ENCODE data around the gene CYRIA. TPM values are rescaled to one million over a fixed set of nuclear protein-coding genes. Genes with fewer than 3 reads are reported as not detected.

The CYRIA gene
- 3.9 TPM for total RNA-seq
- long read RNA-seq, partial matches to known transcripts = 1 of 5 reads
- long read RNA-seq, other reads (novel, unspliced or antisense) = 4 of 5 reads

DNA sequence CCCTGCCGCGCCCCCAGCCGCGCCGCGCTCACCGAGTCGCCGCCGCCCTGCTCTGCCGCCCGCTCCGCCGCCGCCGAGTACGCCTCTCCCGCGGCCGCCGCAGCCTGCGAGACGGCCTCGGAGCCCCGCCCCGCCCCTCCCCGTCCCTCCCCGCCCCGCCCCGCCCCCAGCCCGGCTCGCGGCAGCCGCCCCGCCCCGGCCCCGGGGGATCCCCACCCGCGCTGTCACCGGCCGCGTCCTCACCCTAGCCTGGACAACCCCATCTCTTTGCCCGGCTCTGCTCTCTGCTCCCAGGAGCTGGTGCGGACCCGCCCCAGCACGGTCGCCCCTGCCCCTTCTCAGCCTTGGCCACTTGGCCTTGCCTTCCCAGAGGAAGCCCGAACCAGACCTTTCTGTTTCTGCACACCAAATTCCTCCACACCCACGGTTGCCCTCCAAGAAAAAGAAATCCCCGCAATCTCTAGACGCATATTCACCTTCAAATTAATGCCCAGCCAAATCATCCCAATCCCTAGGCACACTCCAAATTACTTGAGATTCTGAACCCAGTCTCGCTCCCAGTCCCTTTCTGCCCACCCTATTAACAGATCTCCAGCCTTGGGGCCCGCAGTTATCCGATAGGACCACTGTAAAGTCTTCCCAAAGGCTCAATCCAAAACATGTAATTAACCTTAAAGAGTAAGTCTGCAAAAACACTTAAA is at the start of gene CYRIA:
TSS of gene CYRIA (minus strand) at position 87 of the 701 bp plus-strand sequence. CDS start 77,715 bp downstream, outside the sequence.
- ATAC-seq (ENCODE audit: poor library complexity) (peak; percentile 84), DNase-seq (peak; percentile 81)
- intact Hi-C loops (cut with DNase I) = no loop called here

GRCh38 chr2:16713011-16713423 is 47.4 kb upstream of the CYRIA start:
- intact Hi-C loops (cut with DNase I) = no loop called here
- ATAC-seq (ENCODE audit: poor library complexity) = no peak
- DNase-seq = no peak

- no peak for ATAC-seq (ENCODE audit: poor library complexity)
- intact Hi-C loops (cut with DNase I) = no loop called here
- DNase-seq = no peak
Observed at GRCh38 chr2:16709769-16710168, 44.1 kb upstream of the CYRIA start.

GRCh38 chr2:16708173-16708572 is 42.5 kb upstream of the CYRIA start:
- intact Hi-C loops (cut with DNase I) = no loop called here
- no peak for ATAC-seq (ENCODE audit: poor library complexity)
- no peak for DNase-seq

- ATAC-seq (ENCODE audit: poor library complexity) (no peak), DNase-seq (no peak)
- intact Hi-C loops (cut with DNase I) = no loop called here
Observed at GRCh38 chr2:16707014-16707623, 41.5 kb upstream of the CYRIA start.

GRCh38 chr2:16700551-16701259 is 35.1 kb upstream of the CYRIA start:
- ATAC-seq (ENCODE audit: poor library complexity) (no peak), DNase-seq (no peak)
- intact Hi-C loops (cut with DNase I) = no loop called here

DNA sequence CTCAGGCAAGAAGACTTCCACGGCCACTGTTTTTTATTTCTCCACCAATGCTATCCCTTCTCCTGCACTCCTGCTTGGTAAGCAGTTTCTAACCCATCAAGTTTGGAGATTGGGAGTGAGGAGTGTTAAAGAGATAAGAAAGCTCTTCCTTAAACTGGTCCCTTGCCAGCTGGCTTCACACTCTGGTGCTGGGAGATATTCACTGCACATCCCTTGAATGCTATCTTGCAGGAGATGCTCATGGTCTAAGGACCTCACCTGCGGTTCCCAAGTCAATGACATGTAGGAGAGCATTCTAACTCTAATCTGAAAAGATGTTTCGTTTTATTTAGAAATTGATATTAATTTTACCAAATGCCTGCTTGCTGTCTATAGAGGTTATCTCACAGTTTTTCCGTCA is 28.2 kb upstream of the CYRIA start:
- DNase-seq (no peak), ATAC-seq (ENCODE audit: poor library complexity) (no peak)
- intact Hi-C loops (cut with DNase I) = no loop called here

DNA sequence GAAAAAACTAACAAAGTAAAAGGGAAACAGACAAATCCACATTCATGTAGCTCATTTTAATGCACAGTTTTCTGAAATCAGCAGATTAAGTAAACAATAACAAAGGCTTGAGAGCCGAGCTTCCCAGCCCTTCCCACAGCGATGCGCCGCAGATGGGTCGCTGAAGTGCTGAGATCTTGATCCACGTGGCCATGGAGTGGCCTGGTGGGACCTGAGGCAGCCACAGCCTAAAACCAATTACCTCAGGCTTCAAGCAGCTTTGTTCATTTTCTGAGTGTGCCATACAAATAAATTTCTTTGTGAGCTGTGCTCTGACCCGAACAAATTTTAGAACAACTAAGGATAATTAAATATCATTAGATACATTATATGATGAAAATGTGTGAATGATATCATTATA is 25.6 kb upstream of the CYRIA start:
- intact Hi-C loops (cut with DNase I) = no loop called here
- DNase-seq (no peak), ATAC-seq (ENCODE audit: poor library complexity) (no peak)

- DNase-seq = no peak
- no peak for ATAC-seq (ENCODE audit: poor library complexity)
- intact Hi-C loops (cut with DNase I) = no loop called here
Observed at GRCh38 chr2:16687955-16688354, 22.3 kb upstream of the CYRIA start.

GRCh38 chr2:16687222-16687621 is 21.6 kb upstream of the CYRIA start:
- ATAC-seq (ENCODE audit: poor library complexity) (peak; percentile 71), DNase-seq (no peak)
- intact Hi-C loops (cut with DNase I) = no loop called here

GRCh38 chr2:16686641-16687040 is 21.0 kb upstream of the CYRIA start:
- DNase-seq = no peak
- intact Hi-C loops (cut with DNase I) = no loop called here

GRCh38 chr2:16685340-16685715 is 19.7 kb upstream of the CYRIA start:
- ATAC-seq (ENCODE audit: poor library complexity) = no peak
- DNase-seq = no peak
- intact Hi-C loops (cut with DNase I) = no loop called here

More at GRCh38 chr2:16686641-16687040, 21.0 kb upstream of the CYRIA start:
- no peak for ATAC-seq (ENCODE audit: poor library complexity)

GRCh38 chr2:16684676-16685339 is 19.2 kb upstream of the CYRIA start:
- ATAC-seq (ENCODE audit: poor library complexity) = no peak

DNA sequence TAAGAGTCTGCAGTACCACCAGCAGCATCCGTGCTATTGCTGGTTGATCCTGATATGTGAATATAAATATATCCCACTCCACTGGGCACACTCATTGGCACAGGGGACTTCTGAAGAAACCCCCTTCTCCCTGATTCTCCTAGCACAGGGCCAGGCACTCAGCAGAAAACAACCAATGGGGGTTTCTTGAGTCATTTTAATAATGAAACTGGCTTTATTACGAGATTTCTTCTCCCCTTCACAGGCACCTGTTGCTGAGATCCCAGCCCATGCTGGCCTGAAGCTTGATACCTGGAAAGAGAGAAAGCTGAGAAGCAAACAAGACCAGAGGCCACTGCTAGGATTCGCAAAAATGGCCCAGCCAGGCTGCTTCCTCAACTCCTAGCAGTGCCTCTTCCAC is 17.9 kb upstream of the CYRIA start:
- no peak for DNase-seq
- intact Hi-C loops (cut with DNase I) = no loop called here
- ATAC-seq (ENCODE audit: poor library complexity) = no peak

More at GRCh38 chr2:16684676-16685339, 19.2 kb upstream of the CYRIA start:
- intact Hi-C loops (cut with DNase I) = no loop called here
- DNase-seq = no peak

DNA sequence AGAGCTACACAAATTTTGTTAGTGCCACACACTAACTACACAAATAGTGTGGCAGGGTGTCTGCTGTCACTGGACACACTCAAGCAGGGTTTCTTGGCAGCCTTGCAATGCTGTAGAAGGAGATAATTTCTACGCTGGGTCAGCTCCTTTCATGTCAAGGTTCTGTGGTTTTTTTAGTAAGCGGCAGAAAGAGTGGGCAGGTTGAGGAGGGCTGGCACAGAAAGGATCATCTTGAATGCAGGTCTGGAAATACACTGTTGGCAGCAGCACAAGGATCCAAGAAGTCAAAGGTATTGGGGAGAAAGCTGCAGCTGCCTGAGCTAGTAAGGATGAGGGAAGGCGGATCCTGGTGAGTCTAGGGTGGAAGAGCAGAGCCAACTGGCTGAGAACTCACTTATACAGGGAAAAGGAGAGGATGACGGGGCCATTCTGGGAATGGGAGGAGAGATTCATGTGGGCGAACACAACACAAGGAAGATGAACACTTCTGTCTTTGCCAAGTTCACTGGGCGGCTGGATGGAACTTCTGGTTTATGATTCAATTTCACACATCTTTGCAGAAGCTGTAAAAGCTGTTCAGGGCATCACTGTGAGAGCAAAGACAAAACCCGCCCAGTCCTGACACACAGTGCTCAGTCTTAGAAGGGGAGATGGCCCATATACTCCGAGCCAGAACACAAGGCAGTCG is 16.9 kb upstream of the CYRIA start:
- DNase-seq (no peak), ATAC-seq (ENCODE audit: poor library complexity) (no peak)
- intact Hi-C loops (cut with DNase I) = no loop called here

GRCh38 chr2:16680781-16681180 is 15.1 kb upstream of the CYRIA start:
- DNase-seq (no peak), ATAC-seq (ENCODE audit: poor library complexity) (no peak)
- intact Hi-C loops (cut with DNase I) = no loop called here

DNA sequence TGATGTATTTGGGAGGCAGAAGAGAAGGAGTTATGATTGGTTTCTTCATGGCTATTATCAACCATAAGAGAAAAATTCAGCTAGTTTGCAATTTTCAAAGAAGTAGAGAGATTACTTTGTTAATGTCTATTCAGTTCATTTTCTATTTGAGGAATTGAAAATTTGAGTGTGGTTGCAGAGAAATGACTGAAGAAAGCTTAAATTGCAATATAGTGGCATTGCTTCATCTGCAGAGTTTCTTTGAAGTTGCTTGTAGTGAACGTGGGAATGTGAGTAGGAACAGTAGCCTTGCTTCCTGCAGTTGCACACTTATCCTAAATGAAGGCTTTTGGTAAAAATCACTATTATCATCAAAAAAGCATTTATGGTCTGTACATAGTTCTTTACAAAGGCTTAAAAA is 14.7 kb upstream of the CYRIA start:
- ATAC-seq (ENCODE audit: poor library complexity) (no peak), DNase-seq (no peak)

DNA sequence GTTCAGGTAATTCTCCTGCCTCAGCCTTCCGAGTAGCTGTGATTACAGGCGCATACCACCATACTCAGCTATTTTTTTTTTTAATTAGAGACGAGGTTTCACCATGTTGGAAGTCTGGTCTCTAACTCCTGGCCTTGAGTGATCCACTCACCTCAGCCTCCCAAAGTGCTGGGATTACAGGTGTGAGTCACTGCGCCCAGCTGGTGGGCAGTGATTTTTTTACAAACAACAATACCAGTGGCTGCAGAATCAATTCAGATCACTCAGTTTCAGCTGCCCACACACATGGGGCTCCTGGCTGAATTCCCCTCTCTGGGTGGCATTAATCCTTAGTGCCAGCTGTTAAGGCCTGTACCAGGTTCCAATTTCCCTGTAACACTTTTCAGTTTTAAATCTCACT is 13.3 kb upstream of the CYRIA start:
- DNase-seq = no peak
- intact Hi-C loops (cut with DNase I) = no loop called here
- ATAC-seq (ENCODE audit: poor library complexity) = no peak

More for the DNA sequence above, 14.7 kb upstream of the CYRIA start:
- intact Hi-C loops (cut with DNase I) = no loop called here

- intact Hi-C loops (cut with DNase I) = no loop called here
- ATAC-seq (ENCODE audit: poor library complexity) = no peak
- DNase-seq = no peak
Observed at GRCh38 chr2:16677875-16678274, 12.2 kb upstream of the CYRIA start.
